ENCODE measurements around the gene FGF14.

DNA sequence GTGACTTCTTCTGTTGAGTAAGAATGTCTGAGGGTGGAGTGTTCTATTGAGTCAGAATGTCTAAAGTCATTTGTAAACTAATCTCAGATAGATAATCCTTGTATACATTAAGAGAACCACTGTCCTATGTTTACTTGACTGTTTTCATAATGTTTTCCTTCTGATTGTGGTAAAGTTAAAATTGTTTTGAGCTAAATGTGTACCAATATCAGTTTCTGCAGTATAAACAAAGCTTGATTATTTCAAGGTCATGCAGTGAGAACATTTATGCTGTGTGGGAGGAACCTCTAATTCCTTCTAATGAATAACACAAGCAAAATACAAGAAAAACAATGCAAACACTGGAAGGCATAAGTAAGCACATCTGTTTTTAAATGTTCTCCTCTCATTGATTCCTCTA is 434.6 kb downstream of the FGF14 start:
- TF ChIP-seq, protein P1, sequence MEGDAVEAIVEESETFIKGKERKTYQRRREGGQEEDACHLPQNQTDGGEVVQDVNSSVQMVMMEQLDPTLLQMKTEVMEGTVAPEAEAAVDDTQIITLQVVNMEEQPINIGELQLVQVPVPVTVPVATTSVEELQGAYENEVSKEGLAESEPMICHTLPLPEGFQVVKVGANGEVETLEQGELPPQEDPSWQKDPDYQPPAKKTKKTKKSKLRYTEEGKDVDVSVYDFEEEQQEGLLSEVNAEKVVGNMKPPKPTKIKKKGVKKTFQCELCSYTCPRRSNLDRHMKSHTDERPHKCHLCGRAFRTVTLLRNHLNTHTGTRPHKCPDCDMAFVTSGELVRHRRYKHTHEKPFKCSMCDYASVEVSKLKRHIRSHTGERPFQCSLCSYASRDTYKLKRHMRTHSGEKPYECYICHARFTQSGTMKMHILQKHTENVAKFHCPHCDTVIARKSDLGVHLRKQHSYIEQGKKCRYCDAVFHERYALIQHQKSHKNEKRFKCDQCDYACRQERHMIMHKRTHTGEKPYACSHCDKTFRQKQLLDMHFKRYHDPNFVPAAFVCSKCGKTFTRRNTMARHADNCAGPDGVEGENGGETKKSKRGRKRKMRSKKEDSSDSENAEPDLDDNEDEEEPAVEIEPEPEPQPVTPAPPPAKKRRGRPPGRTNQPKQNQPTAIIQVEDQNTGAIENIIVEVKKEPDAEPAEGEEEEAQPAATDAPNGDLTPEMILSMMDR (IDR thresholded peaks at IDR 0.05), result no peak
- no peak for TF ChIP-seq POLR2A (IDR thresholded peaks at IDR 0.05)
